Fibroblast of skin of scalp (primary cell): ENCODE data around the gene PMEPA1.
A peak's percentile ranks its signal among the peaks of the same experiment; 100 is the strongest.

Experiments
- DNase-seq: peaks from one replicate; pipeline ENCODE4 v3.0.0-alpha.2; 2013

PMEPA1 gene

DNA sequence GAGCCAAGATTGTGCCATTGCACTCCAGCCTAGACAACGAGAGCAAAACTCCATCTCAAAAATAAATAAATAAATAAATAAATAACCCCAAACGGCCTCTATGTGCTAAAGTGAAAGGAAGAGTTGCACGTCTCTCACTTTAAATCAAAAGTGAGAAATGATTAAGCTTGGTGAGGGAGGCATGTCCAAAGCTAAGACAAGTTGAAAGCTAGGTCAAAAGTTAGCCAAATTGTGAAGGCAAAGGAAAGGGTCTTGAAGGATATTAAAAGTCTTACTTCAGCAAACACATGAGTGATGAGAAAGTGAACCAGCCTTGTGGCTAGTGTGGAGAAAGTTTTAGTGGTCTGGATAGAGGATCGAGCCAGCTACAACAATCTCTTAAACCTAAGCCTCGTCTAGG is 103.9 kb downstream of the PMEPA1 start:
- DNase-seq, result no peak

DNA sequence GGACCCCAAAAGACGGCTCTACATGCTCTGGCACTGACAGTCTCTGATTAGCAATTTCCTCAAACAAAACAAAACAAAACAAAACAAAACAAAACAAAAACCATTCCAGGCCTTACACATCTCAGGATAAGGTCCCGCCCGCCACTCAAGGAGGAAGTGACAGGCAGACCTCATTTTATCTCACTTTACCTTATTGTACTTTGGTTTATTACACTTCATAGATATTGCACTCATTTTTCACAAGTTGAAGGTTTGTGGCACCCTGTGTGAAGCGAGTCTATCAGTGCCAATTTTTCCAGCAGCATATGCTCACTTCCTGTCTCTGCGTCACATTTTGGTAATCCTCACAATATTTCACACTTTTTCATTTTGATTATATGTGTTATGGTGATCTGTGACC is 104.8 kb downstream of the PMEPA1 start:
- no peak for DNase-seq

DNA sequence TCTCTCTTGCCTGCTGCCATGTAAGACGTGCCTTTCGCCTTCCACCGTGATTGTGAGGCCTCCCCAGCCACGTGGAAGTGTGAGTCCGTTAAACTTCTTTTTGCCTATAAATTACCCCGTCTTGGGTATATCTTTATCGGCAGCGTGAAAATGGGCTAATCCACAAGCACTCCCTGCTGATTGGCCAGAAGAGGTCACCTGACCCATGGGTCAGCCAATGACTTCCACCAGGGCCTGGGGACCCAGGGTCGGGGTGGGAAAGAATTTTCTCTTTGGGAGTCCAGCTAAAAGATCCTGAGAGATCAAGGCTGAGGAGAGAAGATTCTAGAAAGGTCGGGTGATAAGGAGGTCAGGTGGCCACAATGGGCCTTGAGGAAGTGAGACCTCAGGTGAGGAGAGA is 106.7 kb downstream of the PMEPA1 start:
- no peak for DNase-seq

DNA sequence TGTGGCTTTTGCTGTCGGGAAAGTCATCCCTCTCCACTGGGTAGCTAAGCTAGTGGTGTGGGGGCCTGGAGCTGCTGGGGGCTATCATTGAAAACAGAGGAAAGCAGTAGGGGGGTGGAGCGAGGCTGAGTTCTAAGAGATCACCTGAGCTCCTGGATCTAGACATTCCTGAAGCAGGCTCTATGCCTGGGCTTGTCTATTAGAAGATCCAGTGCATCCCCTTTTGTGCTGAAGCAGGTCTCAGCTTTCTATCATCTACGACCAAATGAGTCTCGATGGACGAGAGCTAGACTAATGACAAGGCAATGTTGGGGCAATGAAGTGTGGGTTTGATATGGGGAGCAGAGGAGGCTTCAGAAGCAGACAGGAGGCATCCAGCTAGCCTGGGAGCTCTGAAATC is 108.1 kb downstream of the PMEPA1 start:
- DNase-seq, result no peak

DNA sequence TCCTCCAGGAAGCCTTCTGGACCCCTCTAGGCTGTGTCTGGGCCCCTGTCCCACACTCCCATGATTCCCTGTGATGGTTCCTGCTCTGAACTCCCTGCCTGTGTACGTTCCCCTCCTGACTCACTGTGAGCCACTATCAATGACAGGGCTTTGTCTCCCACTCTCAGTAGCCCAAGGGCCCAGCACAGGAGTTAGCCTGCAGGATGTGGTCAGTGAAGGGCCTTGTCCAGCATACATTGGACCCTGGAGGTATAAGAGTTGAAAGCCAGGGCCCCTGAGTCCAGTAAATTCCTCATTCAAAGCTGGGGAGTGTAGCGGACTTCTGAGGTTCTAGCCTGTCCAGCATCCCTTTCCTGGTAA is 108.6 kb downstream of the PMEPA1 start:
- DNase-seq, result no peak

DNA sequence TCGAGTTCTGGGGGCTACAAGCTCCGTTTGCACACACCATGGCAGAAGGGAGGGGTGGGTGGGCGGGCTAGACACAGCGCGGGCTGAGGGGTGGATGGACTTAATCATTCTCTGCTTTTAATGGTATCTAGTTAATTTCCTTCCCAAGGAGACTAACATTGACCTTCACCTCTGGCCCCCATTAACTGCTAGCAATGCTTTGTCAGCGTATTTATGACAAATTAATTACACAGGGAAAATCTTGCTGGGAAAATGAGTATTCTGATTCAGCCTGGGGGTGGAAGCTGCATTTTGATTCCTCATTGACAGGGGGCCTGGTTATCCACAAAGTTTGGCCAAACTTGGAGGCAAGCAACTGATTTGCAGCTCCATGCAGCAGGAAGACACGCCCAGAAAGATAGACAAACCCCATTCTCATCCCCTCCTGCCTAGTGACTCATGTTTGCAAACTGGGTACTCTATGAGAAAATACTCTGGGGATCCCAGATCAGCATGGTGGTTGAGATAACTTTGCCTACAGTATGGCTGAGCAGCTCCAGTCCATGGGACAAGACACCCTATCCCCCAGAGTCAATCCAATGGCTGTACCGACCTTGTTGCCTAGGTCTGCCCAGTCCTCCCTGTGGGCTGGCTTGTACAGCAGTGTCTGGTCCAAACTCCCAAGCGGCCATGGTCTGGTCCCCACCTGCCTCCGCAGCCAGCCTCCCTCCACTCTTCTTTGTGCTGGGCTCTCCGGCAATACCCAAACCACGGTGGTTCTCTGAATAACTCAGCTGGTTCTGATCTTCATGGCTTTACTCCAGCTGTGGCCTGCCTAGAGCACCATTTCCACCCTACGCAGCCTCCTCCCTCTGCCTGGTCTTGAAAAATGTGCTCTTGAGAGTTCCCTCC is 109.2 kb downstream of the PMEPA1 start:
- peak; percentile 23 for DNase-seq

DNA sequence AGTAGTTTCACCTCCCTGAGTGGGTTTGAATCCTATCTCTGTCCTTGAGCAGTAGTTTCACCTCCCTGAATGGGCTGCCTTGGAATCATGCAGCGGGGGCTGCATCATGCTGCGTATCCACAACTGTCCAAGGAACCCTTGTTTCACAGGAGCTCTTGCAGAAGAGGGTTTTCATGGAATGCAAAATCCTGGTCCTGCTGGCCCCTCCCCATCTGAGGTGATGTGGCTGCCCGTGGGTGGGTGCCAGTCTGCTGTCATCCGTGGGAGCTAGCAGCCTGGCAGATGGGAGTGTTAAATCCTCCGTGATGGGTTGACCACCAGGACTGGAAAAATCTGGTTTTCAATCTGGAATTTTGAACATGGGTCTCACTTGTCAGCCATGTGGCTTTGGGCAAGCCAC is 111.3 kb downstream of the PMEPA1 start:
- DNase-seq, result no peak
